GM18520 (cell line): Measurements from ENCODE around the gene TBX1.
"Not testable (repeated sequence)": the region's sequence is repeated elsewhere in the genome, so short reads cannot be mapped to it uniquely, and the experiment has no call there.

Source experiments
- ATAC-seq: cut with Tn5 transposase; IDR thresholded peaks from one replicate; pipeline ENCODE4 v1.9.1; 2021; ENCODE audit not compliant: unreplicated experiment

TBX1 gene

DNA sequence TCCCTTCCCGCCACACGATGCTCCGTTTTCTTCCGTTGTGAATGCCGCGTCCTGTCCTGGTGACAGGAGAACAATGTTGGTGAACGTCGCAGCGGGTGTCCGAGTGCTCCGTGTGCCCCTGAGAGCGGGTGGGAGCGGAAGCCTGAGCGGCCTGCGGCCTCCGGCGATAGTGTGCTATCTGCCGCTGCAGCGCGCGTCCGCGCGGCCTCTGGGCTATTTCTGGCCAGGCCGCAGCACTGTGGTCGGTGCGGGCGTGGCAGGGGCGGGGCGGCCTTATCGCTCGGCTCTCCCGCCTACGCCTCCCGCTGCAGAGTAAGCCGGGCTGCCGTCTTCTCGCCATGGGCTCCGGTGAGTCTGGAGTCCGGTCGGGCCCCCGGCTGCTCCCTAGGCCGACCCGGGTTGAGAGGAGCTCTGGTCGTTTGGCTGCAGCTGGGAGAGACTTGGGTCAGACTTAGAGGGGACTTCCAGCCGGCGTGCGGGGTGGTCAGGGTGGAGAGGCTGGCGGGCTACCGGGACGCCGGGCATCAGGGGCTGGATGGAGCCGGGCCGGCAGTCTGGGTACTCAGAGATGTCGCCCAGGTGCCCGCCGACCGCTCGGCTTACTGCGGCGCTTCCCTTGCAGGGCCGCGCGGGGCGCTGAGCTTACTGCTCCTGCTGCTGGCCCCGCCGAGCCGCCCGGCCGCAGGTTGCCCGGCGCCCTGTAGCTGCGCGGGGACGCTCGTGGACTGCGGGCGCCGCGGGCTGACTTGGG, 37.2 kb upstream of the TBX1 start, which contains the start of gene GP1BB:
Gene GP1BB (plus strand): TSS at position 308 of the 751 bp plus-strand sequence. CDS start 31 bp downstream, at position 339.
- no peak for ATAC-seq

DNA sequence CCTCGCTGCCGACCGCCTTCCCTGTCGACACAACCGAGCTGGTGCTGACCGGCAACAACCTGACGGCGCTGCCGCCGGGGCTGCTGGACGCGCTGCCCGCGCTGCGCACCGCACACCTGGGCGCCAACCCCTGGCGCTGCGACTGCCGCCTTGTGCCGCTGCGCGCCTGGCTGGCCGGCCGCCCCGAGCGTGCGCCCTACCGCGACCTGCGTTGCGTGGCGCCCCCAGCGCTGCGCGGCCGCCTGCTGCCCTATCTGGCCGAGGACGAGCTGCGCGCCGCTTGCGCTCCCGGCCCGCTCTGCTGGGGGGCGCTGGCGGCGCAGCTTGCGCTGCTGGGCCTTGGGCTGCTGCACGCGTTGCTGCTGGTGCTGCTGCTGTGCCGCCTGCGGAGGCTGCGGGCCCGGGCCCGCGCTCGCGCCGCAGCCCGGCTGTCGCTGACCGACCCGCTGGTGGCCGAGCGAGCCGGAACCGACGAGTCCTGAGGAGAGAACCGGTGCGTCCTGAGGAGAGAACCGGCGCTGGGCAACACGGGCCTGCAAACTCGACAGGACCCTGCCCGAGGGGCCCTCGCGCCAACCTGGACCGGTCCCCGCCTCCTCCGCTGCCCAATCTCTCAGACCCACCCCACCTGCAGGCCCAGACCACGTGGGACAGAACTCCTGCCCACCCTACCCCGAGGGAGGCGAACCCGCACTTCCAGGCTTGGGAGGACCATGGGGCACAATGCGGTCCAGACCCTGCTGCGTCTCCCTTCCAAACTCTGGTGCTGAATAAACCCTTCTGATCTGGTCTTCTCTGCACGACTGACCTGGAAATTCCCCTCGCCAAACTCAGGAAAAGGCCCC, 36.4 kb upstream of the TBX1 start:
- no peak for ATAC-seq

DNA sequence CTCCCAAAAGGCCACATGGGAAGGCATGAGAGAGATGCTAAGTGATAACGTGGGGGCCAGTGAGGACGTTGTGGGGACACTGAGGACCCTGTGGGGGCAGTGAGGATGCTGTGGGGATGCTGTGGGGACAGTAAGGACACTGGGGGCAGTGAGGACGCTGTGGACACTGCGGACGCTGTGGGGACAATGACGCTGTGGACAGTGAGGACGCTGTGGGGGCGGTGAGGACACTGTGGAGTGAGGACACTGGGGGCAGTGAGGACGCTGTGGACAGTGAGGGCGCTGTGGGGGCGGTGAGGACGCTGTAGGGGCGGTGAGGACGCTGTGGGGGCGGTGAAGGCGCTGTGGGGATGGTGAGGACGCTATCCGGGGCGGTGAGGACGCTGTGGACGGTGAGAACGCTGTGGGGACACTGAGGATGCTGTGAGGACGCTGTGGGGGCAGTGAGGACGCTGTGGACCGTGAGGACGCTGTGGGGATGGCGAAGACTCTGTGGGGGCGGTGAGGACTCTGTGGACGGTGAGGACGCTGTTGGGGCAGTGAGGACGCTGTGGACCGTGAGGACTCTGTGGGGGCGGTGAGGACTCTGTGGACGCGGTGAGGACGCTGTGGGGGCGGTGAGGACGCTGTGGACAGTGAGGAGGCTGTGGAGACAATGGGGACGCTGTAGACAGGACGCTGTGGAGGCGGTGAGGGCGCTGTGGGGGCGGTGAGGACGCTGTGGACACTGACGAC, 35.5 kb upstream of the TBX1 start:
- no peak for ATAC-seq

DNA sequence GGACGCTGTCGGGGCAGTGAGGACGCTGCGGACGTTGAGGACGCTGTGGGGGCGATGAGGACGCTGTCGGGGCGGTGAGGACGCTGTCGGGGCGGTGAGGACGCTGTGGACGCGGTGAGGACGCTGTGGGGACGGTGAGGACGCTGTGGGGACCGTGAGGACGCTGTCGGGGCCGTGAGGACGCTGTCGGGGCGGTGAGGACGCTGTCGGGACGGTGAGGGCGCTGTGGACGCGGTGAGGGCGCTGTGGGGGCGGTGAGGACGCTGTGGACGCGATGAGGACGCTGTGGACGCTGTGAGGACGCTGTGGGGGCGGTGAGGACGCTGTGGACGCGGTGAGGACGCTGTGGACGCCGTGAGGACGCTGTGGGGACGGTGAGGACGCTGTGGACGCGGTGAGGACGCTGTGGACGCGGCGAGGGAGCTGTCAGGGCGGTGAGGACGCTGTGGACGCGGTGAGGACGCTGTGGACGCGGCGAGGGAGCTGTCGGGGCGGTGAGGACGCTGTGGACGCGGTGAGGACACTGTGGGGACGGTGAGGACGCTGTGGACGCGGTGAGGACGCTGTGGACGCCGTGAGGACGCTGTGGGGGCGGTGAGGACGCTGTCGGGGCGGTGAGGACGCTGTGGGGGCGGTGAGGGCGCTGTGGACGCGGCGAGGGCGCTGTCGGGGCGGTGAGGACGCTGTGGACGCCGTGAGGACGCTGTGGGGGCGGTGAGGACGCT, 34.4 kb upstream of the TBX1 start:
- not testable (repeated sequence) for ATAC-seq

DNA sequence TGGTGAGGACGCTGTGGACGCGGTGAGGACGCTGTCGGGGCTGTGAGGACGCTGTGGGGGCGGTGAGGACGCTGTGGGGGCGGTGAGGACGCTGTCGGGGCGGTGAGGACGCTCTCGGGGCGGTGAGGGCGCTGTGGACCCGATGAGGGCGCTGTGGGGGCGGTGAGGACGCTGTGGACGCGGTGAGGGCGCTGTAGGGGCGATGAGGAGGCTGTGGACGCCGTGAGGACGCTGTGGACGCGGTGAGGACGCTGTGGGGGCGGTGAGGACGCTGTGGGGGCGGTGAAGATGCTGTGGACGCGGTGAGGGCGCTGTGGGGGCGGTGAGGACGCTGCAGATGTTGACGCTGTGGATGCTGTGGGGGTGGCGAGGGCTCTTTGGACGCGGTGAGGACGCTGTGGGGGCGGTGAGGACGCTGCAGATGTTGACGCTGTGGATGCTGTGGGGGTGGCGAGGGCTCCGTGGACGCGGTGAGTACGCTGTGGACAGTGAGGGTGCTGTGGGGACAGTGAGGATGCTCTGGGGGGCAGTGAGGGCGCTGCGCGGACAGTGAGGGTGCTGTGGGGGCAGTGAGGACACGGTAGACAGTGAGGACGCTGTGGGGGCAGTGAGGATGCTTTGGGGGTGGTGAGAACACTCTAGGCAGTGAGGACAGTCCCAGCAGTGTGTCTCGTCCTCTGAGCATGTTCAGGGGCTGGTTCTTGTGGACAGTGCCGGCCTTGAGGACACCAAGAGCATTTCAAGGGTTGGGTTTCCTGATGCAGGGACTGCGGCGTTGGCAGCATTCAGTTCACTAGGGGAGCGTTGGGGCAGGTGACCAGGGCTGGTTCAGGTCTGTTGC, 33.0 kb upstream of the TBX1 start:
- no peak for ATAC-seq

DNA sequence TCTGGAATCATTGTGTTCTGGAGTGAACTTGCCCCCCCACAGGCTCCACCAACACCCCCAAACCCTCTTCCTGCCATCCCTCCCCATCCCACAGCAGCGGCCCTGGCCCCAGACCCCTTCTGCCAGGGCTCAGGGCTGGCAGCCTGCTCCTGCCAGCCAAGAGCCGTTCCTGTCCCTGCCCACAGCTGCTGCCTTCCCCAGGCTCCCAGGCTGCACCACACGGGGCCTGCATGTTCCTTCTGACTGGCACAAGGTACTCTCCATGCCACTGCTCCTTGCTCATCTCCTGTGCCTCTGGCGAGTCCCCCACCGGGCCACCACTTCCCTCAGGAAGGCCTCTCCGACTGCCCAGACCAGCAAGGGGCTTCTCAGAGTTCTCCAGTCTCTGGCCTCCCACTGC, 32.3 kb upstream of the TBX1 start:
- no peak for ATAC-seq

DNA sequence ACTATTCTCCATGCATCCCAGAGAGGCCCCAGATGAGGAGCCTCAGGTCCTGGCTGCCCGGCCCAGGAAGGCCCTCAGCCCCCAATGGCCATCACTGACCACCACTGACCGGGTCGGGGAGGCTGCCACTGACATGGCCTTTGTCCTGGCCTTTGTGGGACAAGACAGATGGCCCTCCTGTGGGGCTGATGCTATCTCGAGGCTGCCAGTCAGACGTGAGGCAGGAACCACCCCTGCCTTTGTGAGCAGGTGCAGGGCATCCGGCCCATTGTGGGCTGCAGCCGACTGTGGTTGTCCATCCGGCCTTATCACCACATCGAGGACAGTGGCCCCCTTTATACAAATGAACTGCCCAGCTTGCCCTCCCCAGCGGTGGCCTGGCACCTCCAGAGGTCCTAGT, 31.7 kb upstream of the TBX1 start:
- no peak for ATAC-seq

DNA sequence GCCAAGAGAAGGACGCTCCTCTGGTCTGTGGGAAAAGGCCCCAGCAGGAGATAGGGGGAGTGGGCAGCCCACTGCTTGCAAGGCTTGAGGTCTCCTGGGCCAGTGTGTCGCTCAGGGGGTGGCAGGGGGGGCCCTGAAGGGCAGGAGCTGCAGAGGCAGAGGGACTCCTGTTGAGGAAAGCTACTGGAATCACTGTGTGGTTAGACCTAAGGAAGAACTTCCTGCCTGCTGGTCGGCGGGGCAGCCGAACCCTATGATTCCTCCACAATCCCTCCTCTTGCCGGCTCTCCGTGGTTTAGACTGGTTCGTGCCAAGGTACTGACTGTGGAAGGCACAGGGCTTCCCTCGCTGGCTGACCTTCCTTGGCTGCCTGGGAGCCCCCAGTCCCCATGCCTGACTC, 31.1 kb upstream of the TBX1 start:
- ATAC-seq, result no peak

DNA sequence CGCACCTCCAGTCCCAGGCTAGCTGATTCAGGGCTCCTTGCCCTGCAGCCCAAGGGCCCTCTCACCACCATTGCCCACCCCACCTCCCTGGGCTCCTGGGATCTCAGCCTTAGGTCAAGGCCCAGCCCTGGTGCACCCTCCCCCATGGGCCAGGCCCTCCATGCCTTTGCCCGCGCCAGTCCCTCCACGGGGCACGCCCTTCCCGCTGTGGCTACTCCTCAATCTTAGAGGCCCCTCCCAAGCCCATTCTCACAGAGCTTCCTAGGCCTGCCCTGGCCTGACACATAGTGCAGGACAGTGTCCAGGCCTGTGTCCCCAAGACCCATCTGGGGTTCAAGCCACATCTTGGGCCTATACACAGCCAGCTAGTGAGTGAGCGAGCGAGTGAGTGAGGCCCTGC, 30.4 kb upstream of the TBX1 start:
- ATAC-seq, result no peak

DNA sequence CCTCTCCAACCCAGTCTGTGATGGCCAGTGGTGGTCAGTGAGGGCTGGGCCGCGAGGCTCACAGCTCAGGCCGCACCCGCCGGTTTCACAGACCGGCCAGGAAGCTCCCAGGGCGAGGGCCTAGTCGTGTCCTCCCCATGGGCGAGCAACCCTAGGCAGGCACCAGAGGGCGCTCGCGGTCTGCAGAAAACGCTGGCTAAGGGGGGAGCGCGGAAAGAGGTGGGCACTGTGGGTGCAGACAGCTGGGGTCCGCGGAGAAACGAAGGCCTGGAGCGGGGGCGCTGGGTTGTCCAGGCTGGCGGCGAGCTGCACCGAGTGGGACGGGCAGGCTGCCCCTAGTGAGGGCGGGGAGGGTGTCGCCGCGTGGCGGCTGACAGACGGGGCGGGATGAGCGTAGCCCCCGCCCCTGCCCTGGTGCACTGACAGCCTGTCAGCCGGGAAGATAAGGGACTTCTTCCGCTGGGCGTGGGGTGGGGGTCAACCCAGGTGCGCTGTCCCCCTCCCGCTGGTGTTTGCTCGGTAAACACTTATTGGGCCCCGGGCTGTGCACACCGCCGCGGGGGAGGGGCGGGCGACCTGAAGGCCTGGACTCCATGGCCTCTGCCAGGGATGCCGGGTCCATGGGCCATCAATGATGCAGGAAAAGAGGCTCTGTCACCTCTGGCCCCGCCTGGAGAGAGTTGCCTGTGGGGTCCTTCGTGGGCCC, 29.8 kb upstream of the TBX1 start:
- ATAC-seq, result no peak

DNA sequence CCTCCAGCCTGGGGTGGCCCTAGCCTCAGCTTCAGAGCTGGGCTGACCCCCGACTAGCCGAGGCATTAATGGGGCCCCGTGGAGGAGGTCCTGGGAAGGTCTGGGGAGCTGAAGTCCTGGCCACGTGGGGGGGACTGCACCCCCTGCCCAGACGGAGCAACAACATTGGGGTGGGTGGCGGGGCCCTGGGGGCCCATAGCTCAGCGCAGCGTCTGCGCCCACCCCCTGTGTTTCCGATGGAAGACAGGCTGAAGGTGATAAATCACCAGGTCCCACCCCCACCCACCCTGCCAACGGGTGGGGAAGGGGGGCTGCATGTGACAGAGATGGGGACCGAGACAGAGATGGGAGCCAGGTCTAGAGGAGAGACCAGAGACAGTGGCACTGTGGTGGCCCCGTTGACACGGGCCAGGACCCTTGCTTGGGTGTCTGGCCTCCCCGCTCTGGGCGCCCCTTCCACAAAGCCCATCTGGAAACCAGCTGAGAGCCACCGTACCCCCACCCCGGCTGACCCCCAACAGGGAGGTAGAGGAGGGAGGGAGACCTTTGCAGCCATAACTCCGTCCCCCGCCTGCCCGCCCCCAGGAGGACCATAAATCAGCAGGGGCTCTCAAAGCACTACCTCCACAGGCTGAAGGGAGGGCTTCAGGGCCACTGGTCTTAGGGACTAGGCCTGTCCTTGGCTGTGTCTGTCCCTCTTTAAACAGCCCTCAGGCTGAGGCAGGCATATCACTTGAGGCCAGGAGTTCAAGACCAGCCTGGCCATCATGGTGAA, 29.0 kb upstream of the TBX1 start:
- ATAC-seq, result no peak

DNA sequence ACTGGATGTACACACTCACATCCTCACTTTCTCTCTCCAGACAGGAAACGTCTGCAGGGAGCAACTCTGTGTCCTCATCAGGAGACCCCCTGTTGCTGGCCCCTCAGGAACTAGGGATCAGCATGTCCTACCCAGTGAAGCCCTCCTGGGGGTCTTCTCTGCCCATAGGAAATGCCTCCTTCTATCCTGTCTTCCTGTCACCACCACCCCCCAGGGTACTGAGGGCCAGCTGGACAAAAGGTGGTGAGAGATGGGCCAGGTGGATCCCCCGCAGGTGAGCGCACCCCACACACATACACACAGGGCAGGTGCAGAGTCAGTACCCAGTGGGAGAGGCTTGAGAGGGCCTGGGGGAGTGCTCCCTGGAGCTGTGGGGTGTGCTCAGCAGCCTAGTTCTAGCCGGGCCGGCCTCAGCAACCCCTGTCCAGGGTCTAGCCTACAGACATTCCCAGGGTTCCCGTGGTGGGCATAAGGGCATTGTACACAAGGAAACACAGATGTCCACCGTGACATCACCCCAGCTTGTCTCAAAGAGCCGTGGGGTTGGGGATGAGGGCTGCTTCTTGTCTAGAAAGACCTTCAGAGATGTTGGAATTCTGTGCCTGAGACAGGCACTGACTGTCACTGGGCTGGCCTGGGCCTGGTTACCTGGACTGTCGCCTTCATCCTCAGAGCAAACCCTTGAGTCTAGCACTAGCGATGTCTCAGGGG, 28.0 kb upstream of the TBX1 start:
- ATAC-seq, result no peak

DNA sequence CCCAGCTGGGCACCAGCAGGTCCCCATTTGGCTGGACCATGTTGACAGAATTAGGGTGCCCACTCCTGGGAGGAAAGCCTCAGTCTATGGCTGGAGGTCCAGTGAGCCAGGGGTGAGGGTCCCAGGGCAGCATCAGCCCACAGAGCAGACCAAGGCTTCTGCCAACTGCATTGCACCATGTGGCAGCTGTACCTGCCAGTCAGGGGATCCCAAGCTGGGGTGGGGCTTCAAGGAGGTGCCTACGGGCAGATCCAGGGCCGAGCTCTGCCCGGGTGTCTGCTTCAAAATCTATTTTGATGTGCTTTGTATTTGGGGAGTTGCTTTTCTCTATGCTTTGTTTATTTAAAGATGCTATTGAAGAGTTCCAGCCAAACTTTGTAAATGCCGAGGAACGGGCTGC, 26.8 kb upstream of the TBX1 start:
- no peak for ATAC-seq

DNA sequence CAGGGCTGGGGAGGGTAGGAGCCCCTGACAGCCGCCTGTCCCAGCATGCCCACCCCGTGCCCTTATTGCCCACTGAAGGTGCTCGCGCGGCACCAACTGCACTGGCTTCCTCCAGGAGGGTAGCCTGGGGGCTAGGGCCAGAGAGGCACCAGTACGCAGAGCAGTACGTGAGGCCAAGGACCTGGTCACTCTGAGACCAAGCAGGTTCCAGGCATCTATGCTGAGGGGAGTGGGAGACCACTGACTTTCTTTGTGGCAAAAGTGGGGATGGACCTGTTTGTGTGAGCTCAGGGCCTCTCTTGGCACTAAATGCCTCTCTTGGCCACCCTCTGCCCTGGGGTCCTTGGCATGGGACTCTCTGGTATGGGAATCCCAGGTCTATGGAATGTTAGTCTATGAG, 26.4 kb upstream of the TBX1 start:
- no peak for ATAC-seq

DNA sequence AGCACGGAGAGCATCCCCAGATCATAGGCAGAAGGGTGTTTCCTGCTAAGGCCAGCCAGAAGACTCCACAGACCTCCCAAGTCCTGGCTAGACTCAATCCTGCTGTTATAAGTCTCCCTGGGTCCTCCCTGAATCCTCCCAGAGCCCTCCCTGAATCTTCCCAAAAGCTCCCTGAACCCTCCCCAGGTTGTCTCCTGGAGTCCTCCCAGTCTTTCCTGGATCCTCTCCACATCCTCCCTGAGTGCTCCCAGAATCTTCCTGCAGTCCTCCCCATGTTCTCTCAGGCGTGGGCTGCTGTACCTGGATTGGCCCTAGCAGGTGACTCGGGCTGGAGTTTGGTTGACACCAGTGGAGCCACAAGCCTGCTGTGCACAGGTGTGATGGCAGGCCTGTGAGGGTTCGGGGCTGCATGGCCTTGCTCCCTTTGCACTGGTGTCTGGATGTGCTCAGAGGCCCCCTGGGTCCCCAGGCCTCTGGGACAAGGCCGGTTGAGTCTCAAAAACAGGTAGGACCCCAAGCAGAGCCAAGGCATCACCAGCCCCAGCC, 25.7 kb upstream of the TBX1 start:
- no peak for ATAC-seq

DNA sequence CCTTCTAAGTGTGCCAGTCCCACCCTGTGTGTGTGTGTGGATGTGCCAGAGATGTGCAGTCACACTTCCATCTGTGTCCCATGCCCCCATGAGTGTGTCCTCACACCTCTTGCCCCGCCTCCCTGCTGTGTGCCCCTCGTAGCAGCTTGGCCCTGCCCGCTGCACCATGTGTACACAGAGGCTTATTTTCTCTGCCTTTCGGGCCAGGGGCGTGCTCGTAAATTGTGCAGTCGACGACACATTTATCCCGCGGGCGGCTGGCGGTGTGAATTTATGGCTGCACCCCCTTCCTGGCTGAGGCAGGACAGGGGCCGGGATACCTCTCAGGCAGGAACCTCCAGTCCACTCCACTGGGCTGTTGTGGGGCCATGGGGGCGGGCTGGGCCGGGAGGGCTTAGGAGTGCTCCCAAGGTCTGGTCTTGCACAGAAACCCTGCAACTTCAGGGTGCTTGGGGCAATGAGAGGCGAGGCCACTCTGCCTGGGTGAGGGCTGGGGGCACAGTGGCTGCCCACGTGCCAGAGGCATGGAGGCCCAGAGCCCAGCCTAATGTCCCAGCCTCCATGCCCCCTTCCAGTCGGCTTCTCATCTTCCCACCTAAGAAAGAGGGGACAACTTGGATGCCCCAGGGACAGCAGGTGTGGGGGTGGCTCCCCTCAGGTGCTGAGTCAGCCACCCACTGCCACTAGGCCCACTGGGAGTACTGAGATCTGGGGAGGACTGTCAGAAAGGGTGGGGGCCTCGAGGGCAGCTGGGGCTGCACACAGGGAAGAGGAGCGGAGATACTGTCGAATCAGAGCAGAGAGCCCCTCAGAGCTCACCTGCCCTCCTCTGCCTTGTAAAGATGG, 24.7 kb upstream of the TBX1 start:
- ATAC-seq, result no peak
